ENCODE data around the gene ANAPC1.

DNA sequence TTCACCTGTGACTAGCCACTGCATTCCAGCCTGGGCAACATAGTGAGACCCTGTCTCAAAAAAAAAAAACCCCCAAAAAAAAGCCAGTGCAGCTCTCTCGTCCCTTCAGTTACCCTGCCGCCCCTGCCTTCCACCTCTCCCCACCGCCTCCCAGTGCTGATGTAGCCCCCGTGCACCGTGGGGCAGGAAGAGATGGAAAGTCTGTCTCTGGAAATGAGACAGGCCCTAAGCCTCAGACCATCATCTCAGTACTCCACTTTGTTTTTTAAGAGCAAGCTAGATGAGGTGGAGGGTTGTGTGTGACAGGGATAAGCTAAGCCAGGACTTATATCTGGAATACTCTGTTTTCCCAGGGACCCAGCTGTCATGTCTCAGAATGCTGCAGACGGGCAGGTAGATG, 46.4 kb upstream of the ANAPC1 start:
- TF ChIP-seq, protein P1, sequence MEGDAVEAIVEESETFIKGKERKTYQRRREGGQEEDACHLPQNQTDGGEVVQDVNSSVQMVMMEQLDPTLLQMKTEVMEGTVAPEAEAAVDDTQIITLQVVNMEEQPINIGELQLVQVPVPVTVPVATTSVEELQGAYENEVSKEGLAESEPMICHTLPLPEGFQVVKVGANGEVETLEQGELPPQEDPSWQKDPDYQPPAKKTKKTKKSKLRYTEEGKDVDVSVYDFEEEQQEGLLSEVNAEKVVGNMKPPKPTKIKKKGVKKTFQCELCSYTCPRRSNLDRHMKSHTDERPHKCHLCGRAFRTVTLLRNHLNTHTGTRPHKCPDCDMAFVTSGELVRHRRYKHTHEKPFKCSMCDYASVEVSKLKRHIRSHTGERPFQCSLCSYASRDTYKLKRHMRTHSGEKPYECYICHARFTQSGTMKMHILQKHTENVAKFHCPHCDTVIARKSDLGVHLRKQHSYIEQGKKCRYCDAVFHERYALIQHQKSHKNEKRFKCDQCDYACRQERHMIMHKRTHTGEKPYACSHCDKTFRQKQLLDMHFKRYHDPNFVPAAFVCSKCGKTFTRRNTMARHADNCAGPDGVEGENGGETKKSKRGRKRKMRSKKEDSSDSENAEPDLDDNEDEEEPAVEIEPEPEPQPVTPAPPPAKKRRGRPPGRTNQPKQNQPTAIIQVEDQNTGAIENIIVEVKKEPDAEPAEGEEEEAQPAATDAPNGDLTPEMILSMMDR (IDR thresholded peaks at IDR 0.05), result no peak
- no peak for TF ChIP-seq POLR2A (IDR thresholded peaks at IDR 0.05)
